Nucleus accumbens (tissue), 56 donors: ENCODE measurements around the gene RAB1B.

ENCODE experiments used
- DNase-seq, 56 donors: peaks; one replicate each; lab custom pipeline; 2025; lab: John Stamatoyannopoulos, UW

RAB1B gene

GRCh38 chr11:66281776-66282467 is 13.5 kb downstream of the RAB1B start:
- DNase-seq: no peak

GRCh38 chr11:66282468-66283455 is 14.3 kb downstream of the RAB1B start:
- peak; percentile 76 to 100 (median 96) for DNase-seq

GRCh38 chr11:66283461-66284105 is 15.1 kb downstream of the RAB1B start:
- DNase-seq: no peak

GRCh38 chr11:66284526-66285078 is 16.2 kb downstream of the RAB1B start:
- DNase-seq: no peak

- no peak for DNase-seq
These were observed 17.0 kb downstream of the RAB1B start for GRCh38 chr11:66285250-66285947.

GRCh38 chr11:66286699-66287098 is 18.3 kb downstream of the RAB1B start:
- no peak for DNase-seq

- DNase-seq: no peak
These were observed 18.9 kb downstream of the RAB1B start for GRCh38 chr11:66287211-66287888.

GRCh38 chr11:66287889-66288670 is 19.6 kb downstream of the RAB1B start:
- no peak for DNase-seq

GRCh38 chr11:66288671-66289547 is 20.5 kb downstream of the RAB1B start, which contains the start of gene YIF1A:
TSS of gene YIF1A (minus strand) at chr11:66289143. CDS start at chr11:66288985, 158 bp downstream.
- peak; percentile 90 to 100 (median 99) for DNase-seq

- peak in 17 of 56 donors; percentile 59 to 85 (median 75) for DNase-seq
These were observed 21.3 kb downstream of the RAB1B start for GRCh38 chr11:66289548-66290329.

GRCh38 chr11:66290330-66290621 is 21.8 kb downstream of the RAB1B start:
- DNase-seq: no peak

GRCh38 chr11:66291303-66291705 is 22.9 kb downstream of the RAB1B start:
- peak in 6 of 56 donors; percentile 13 to 46 (median 24) for DNase-seq

- peak in 26 of 56 donors; percentile 18 to 68 (median 44) for DNase-seq
These were observed 23.5 kb downstream of the RAB1B start, which contains the start of gene TMEM151A for GRCh38 chr11:66291706-66292542. TSS of gene TMEM151A (plus strand) at chr11:66291894. CDS start at chr11:66292014, 120 bp downstream.

- peak in 11 of 56 donors; percentile 31 to 58 (median 46) for DNase-seq
These were observed 24.3 kb downstream of the RAB1B start for GRCh38 chr11:66292543-66293332.

GRCh38 chr11:66293352-66293751 is 24.9 kb downstream of the RAB1B start:
- DNase-seq: no peak
